ENCODE measurements around the gene MT3. TPM values are rescaled to one million over a fixed set of nuclear protein-coding genes. Genes with fewer than 3 reads are reported as not detected.

Gene MT3
- total RNA-seq = not detected in 2 replicates

DNA sequence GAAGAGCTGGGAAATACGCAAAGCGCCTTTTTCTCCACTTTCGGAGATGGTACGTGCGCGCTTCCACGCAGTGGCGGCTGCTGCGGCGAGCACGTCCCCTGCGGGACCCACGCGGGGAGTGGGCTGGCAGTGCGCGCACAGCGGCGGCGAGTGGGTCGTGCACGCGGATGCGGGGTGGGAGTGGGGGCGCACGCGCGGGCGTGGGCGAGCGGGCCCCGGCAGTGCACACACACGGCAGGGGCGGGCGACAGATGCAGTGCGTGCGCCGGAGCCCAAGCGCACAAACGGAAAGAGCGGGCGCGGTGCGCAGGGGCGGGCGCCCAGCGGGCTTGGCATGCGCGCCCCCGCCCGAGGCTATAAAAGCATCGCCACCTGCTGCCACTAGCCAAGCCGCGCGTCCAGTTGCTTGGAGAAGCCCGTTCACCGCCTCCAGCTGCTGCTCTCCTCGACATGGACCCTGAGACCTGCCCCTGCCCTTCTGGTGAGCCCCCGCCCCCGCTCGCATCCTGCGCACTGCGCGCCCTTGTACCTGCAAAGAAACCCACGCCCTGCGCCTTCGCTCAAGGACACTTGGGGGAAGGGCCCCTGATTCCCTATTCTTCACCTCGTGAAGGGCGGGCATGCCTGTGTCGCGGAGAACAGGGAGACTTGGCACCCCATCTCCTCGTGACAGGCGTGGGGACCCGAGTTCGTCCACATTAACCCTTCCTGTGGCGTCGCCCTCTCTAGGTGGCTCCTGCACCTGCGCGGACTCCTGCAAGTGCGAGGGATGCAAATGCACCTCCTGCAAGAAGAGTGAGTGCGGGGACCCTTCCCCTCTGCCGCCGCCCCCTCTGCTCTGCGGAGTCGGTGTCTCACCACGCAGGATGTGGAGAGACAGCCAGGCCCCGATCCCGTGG is at the start of gene MT3:
Gene MT3 (plus strand): TSS at position 388 of the 899 bp plus-strand sequence. CDS start 63 bp downstream, at position 451.
- no peak for DNase-seq (ENCODE audit: low read depth)
- TF ChIP-seq, protein P1, sequence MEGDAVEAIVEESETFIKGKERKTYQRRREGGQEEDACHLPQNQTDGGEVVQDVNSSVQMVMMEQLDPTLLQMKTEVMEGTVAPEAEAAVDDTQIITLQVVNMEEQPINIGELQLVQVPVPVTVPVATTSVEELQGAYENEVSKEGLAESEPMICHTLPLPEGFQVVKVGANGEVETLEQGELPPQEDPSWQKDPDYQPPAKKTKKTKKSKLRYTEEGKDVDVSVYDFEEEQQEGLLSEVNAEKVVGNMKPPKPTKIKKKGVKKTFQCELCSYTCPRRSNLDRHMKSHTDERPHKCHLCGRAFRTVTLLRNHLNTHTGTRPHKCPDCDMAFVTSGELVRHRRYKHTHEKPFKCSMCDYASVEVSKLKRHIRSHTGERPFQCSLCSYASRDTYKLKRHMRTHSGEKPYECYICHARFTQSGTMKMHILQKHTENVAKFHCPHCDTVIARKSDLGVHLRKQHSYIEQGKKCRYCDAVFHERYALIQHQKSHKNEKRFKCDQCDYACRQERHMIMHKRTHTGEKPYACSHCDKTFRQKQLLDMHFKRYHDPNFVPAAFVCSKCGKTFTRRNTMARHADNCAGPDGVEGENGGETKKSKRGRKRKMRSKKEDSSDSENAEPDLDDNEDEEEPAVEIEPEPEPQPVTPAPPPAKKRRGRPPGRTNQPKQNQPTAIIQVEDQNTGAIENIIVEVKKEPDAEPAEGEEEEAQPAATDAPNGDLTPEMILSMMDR (IDR thresholded peaks at IDR 0.05; ENCODE audit: insufficient read depth, low read depth, low read length) = no peak
- H3K4me3 ChIP-seq (ENCODE audit: low read depth, low read length) = no peak within 1 kb of the TSS

DNA sequence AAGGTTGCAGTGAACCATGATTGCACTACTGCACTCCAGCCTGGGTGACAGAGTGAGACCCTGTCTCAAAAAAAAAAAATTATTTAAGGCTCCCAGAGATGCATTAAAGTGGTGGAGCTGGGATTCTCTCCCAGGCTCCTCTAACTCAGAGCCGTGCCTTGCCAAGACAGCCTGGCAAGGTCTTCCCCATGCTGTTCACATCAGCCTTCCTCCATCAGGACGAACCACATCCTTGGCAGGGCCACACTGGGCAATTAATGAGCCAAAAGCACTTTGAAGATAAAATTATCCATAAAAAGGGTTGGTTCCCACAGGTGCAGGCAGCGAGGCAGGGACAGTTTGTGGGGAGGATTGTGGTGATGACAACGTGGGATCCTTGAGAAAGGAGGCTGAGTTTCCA is 49.7 kb upstream of the MT3 start:
- H3K4me3 ChIP-seq (ENCODE audit: low read depth, low read length) = no peak overlapping the region
- TF ChIP-seq, protein P1 (IDR thresholded peaks at IDR 0.05; ENCODE audit: insufficient read depth, low read depth, low read length) = no peak
- DNase-seq (ENCODE audit: low read depth) = no peak

- TF ChIP-seq, protein P1 (IDR thresholded peaks at IDR 0.05; ENCODE audit: insufficient read depth, low read depth, low read length) = no peak
- DNase-seq (ENCODE audit: low read depth) = peak; percentile 29
Observed at GRCh38 chr16:56542039-56542438, 47.3 kb upstream of the MT3 start.

DNA sequence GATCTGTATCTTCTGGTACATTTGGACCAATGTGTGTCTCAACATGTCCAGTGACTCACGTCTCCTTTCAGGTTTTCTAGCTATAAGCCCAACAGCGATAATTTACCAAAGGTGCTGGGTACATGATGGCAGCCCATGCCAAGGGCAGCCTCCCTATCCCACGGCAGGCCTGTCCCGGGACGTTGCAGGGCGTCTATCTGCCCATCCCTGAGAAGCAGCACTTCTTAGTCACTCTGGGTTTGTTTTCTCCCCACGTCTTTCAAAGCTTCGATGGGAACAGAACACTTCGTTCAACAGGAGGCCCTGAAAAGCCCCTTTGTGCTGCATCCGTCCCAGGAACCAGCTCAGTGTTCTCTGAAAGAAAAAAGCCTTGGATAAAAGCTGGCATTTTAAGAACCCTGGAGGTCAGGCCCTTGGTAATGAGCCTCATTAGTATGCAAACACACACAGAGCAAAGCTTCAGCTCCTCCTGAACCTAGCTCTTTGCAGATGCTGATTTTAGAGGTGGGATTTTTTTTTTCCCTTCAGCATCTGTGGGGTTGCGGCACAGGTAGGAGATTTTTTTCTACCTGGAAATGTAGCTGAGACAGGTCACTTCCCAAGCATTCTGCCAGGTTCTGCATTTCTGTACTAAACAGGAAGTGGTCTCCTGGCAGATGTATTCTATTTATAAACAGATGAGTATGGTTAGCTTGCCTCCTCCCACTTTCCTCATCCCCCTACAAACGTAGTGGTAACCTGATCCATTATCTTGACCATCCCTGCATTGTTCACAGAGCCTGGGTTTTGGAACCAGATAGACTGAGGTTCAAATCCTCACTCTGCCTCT is 42.0 kb upstream of the MT3 start:
- TF ChIP-seq, protein P1 (IDR thresholded peaks at IDR 0.05; ENCODE audit: insufficient read depth, low read depth, low read length) = no peak
- DNase-seq (ENCODE audit: low read depth) = peak; percentile 72
- no peak overlapping the region for H3K4me3 ChIP-seq (ENCODE audit: low read depth, low read length)

More at GRCh38 chr16:56542039-56542438, 47.3 kb upstream of the MT3 start:
- no peak overlapping the region for H3K4me3 ChIP-seq (ENCODE audit: low read depth, low read length)

- H3K4me3 ChIP-seq (ENCODE audit: low read depth, low read length) = no peak overlapping the region
- peak; percentile 6 for DNase-seq (ENCODE audit: low read depth)
- TF ChIP-seq, protein P1 (IDR thresholded peaks at IDR 0.05; ENCODE audit: insufficient read depth, low read depth, low read length) = no peak
Observed at GRCh38 chr16:56547949-56548567, 41.3 kb upstream of the MT3 start.

- H3K4me3 ChIP-seq (ENCODE audit: low read depth, low read length) = no peak overlapping the region
- no peak for DNase-seq (ENCODE audit: low read depth)
- TF ChIP-seq, protein P1 (IDR thresholded peaks at IDR 0.05; ENCODE audit: insufficient read depth, low read depth, low read length) = no peak
Observed at GRCh38 chr16:56549161-56549560, 40.2 kb upstream of the MT3 start.
